NT2/D1 (cell line): ENCODE results near the gene NELL2.

Experiments used
- SUZ12 ChIP-seq: IDR thresholded peaks from 2 replicates; pipeline ENCODE4 v1.6.1; 2011; ENCODE audit not compliant: insufficient read length, insufficient read depth; ENCODE audit errors: extremely low read depth
- YY1 ChIP-seq: IDR thresholded peaks from 2 replicates; pipeline ENCODE4 v1.6.1; 2011; ENCODE audit not compliant: insufficient read length, insufficient read depth
- ZNF274 ChIP-seq: IDR thresholded peaks from 2 replicates; pipeline ENCODE4 v1.6.1; 2011; ENCODE audit warnings: mild to moderate bottlenecking, low read depth, low read length

DNA sequence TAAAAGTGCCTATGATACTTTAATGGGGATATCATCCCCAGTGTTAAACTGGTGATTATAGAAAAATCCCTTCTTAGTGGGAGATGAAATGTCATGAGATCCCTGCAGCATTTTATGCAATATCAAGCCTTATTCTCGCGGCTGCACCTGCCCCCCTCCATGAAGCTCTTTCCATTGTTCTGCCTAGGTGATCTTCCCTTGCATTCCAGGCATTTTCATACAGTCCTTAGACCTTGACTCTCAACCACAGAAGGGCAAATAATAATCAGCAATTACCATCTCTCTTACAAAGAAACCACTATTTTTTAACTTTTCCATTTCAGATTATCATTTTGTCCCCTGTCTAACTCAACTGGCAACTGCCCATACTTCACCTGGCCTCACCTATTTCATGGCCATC lies 352.3 kb downstream of the NELL2 start:
- TF ChIP-seq YY1 (no peak), ZNF274 (no peak), SUZ12 (no peak)
